HG02943 (cell line): ENCODE results near the gene CMTR1.

Experiments
- ATAC-seq: cut with Tn5 transposase; IDR thresholded peaks from one replicate; pipeline ENCODE4 v1.9.1; 2021; ENCODE audit warnings: mild to moderate bottlenecking, low read depth, moderate library complexity; ENCODE audit not compliant: unreplicated experiment

Gene CMTR1

GRCh38 chr6:37477191-37477590, 44.2 kb downstream of the CMTR1 start:
- no peak for ATAC-seq

- no peak for ATAC-seq
These were observed 44.8 kb downstream of the CMTR1 start for GRCh38 chr6:37477656-37478435.

DNA sequence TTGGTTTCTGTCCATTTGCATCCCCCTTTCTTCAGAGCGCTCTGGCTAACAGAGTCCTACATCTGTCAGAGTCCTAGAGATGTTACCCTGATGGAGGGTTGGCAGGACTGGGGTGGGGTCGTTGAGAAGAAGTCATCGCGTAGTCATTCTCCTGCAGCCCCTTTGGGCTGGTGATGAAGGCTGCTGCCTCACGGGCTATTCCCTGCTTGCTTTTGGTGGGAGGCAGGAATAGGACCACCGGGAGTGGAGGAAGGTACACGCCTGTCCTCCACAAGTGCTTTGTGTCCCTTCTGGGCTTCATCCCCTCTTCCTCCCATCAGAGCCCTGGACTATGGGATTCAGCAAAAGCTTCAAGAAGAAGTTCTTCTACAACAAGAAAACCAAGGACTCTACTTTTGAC, 45.8 kb downstream of the CMTR1 start:
- ATAC-seq, result no peak

GRCh38 chr6:37479266-37479854, 46.3 kb downstream of the CMTR1 start:
- ATAC-seq, result no peak

- no peak for ATAC-seq
These were observed 47.2 kb downstream of the CMTR1 start for GRCh38 chr6:37480118-37480736.

DNA sequence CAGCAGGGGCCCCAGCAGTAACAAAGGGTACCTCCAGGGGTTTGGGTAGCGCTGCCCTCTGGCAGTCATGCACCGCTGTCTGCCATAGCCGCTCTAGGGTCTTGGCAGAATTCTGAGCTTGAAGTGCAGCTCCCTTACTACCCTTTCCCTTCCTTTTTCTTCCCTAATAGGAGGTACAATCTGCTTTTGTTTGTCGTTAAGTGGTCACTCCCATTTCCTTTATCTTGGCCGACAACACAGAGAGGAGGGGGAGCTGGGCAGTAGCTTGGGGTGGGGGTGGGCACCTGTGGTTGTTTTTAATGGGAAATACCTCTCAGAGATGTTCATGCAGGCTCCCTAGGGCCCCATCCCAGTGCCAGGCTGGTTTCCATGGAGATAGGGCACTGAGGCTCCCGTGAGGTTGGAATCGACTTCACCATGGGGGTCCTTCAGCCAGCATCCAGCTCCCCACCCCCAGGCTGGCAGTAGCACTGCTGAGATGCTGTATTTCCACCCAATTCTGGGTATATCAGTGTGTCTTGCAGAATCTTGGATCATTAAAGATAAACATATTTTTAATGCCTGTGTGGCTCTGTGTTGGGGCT, 48.0 kb downstream of the CMTR1 start:
- ATAC-seq, result no peak

DNA sequence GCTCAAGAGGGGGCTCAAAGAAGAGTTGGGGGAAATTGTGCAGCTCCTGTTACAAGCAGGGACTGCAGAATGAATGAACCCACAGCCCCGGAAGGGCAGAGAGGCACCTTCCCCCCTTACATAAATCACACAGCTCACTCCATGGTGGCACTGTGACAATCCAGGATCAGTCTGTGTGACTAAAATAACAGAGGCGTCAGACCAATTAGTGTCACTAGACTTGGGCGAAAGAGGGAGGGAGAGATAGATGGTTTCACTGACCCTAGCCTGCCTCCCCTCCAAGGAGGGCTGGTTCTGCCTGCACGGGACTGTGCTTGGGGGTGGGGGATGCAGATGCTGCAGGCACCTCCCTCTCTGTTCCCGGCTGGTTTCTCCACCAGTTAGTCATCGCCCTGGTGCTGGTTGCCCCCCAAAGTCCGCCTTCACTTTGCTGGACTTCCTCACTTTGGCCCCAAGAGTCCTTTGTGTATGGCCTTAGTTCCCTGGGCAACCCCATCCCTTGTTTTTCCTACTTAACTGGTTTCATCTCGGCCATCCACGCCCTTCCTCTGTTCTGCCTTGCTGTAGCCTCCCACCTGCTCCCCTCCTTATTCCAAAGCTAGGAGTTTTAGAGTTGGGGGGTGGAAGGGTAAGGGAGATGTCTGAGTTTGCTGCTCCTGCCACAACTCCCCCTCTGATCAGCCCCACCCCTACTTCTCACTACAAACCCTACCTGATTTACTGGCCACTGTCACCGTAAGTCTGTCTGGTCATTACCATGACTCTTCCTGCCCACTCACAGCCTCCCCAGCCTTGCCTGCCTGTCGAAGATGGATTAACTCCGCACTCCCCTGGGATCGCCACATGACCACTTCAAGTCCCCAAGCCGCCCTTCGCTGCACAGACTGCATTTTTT, 48.9 kb downstream of the CMTR1 start:
- ATAC-seq, result no peak

- no peak for ATAC-seq
These were observed 49.7 kb downstream of the CMTR1 start for GRCh38 chr6:37482606-37483251.

DNA sequence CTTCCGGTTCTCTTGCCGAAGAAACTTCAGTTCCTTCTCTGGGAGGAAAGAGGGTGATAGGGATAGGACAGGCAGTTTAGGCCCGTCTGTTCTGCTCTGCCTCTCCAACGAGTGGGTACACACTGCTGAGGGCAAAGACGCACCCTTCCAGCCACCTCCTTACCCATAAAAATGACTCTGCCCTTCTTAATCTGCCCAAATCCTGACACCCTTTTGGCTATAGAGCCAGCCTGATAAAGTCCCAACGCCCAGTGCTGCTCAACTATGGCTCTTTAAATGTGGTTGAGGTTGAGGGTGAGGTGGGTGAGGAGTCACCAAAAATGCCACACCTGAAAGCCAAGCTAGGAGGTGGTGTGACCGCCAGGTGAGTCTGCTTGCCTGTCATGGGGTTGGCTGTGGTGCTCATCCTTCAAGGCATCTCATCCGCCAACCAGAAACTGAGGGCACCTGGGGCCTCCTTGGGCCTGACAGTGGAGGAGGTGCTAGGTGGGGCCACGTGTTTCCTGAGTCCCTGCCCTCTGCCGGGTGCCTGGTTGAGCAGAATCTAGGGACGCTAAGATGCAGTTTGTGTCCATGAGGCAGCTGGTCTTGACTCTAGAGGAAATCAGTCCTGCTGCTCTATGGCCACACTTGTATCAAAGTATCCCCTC, 50.4 kb downstream of the CMTR1 start:
- ATAC-seq, result no peak

- ATAC-seq, result no peak
These were observed 51.1 kb downstream of the CMTR1 start for GRCh38 chr6:37483917-37484785.

DNA sequence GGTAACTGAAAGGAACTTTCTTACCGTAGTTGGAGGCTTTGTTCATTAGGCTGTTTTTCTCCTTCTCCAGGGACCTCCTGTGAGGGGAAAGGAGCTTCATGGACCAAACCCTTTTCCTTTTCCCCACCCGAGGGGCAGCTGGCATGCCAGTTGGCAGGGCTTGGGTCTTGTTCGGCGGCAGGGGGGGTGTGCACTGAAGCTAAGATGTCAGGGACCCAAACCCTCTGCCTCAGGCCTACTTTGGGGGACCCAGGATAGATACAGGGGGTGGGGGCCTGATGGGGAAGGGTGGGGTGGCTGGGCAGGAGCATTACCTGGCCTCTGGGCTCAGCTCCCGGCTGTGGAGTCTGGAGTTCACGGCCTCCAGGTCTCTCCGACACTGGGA, 51.8 kb downstream of the CMTR1 start:
- no peak for ATAC-seq

- no peak for ATAC-seq
These were observed 52.3 kb downstream of the CMTR1 start for GRCh38 chr6:37485291-37485702.

- no peak for ATAC-seq
These were observed 53.3 kb downstream of the CMTR1 start for GRCh38 chr6:37486121-37486839.

DNA sequence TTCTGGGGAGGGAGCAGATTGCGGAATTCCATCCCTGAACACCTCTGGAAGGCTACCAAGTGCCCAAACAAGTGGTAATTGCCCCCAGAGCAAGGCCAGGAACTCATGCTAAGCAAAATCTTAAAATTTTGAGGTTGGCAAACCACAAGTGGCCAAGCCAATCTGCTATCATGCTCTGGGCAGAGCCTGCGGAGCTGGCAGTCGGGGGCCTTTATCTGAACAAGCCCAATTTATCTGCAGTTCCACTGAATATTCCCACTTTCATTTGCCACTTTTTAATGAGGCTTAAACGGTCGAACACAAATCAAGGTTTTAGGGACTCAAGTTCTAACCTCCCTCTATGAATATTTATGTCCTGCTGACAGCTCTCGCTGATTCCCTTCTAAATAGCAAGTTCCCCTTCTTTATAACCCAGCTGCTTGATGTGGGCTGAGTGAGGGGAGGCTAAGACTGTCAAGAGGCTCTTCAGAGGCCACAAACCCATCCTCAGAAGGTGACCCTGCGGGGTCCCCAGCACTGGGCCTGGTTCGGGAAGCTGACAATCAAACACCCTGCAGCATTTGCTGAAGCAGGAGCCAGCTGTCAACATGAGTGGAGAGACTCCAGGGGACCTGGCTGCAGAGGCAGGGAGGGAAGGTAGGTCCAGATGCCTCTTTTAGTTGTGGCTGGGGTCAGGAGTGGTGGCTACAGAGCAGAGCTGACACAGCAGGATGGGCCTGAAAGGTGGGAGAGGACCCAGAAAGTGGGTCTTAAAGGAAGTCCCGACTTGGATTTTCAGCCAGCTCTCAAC, 54.8 kb downstream of the CMTR1 start:
- ATAC-seq, result no peak

DNA sequence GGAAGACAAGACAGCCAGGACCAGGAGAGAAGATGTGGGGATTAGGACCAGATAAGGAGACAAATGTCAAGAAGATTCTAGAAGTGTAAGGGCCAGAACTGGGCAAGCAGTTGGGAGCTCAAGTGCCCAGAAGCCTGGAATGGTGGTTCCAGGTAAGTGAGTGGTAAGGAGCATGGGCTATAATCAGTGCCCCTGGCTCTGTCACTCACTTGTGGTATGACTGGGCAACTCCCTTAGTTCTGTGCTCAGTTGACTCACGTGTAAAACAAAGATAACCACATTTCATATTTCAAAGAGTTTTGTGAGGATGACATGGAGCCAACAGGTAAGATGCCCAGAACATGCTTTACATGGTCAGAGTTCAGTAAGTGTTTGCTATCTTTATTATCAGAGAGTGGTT, 55.5 kb downstream of the CMTR1 start:
- no peak for ATAC-seq

DNA sequence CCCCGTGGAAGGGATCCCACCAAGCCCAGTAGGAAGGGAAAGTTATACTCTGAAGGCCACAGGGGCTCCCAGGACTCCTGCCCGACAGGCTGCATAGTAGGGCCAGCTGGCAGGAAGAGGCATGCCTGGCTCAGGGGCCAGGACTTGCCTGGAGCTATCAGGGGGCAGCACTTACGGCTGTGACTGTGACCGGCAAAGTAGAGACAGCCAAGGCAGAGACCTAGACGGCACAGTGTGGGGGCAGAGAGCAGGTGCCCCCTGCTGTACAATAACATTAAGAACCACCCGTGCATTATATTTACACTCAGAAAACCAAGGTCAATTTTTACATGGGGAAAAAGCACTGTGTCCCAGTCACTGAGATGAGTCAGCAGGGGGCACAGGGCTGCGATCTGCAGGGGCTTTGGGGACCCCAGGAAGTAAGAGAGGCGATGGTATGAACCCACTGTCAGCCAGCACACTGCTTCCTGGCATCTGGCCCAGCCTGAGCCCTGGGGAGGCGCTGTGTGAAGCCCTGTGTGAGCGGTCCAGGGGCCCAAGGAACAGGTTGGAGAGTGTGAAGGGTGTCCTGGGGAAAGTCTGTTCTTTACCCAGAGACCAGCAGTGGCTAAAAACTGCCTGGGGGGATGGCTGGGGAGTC, 56.8 kb downstream of the CMTR1 start:
- no peak for ATAC-seq
